ENCODE data around the gene CBFB.

DNA sequence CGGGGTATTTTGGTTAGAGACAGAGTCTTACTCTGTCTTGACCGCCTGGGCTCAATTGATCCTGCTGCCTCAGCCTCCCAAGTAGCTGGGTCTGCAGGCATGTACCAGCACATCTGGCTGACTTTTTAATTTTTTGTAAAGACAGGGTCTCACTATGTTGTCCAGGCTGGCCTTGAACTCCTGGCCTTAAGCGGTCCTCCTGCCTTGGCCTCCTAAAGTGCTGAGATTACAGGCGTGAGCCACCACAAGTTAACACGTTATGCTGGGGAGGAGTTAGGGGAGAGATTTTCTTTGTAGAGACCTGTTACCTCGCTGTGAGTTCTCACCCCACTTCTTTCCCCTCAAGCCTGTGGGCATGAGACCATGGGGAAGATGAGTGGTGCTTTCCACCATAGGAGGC, 42.4 kb upstream of the CBFB start:
- TF ChIP-seq GATA2 (IDR thresholded peaks at IDR 0.05; ENCODE audit: low read depth, low read length) = no peak
- TF ChIP-seq GATA3 (IDR thresholded peaks at IDR 0.05; ENCODE audit: low read depth, low read length) = no peak
